Thyroid gland (tissue), 4 donors: ENCODE data around the gene EHD2. TPM values are rescaled to one million over a fixed set of nuclear protein-coding genes. Genes with fewer than 3 reads are reported as not detected.

Experiments
- DNase-seq, 2 donors: peaks; one replicate each; pipeline ENCODE4 v3.0.0-alpha.2; 2019
- H3K27ac ChIP-seq, 3 donors: fragments of 200-600 bp; sonication (generic); 1 replicate in 2 of 3; 2 replicates in 1 of 3; pipeline ENCODE4 v1.5.1; 2016 to 2019; ENCODE audit warnings: mild to moderate bottlenecking in 1 of 3, moderate library complexity in 1 of 3
- H3K27me3 ChIP-seq: fragments of 200-600 bp; sonication (generic); one replicate; pipeline ENCODE4 v1.5.1; 2019
- H3K36me3 ChIP-seq, 2 donors: fragments of 200-600 bp; sonication (generic); one replicate each; pipeline ENCODE4 v1.5.1; 2016 to 2019
- H3K4me1 ChIP-seq, 2 donors: fragments of 200-600 bp; sonication (generic); one replicate each; pipeline ENCODE4 v1.5.1; 2017 to 2019
- H3K4me3 ChIP-seq, 3 donors: fragments of 200-600 bp; sonication (generic); replicated peaks in 1 of 3; 1 replicate in 2 of 3; 2 replicates in 1 of 3; pipeline ENCODE4 v1.5.1; 2016; ENCODE audit warnings: mild to moderate bottlenecking in 1 of 3
- H3K9me3 ChIP-seq: fragments of 200-600 bp; sonication (generic); one replicate; pipeline ENCODE4 v1.5.1; 2017
- CTCF ChIP-seq, 6 experiments: fragments of 200-600 bp in 3 of 6; fragments of 450-650 bp in 3 of 6; sonication (generic) in 3 of 6; IDR thresholded peaks; one replicate each; pipeline ENCODE4 v1.5.1; 2016 to 2019; ENCODE audit warnings: antibody characterized with exemption in 6 of 6, mild to moderate bottlenecking in 2 of 6, inconsistent platforms in 1 of 6, moderate library complexity in 1 of 6
- POLR2A ChIP-seq, 2 donors: fragments of 450-650 bp; IDR thresholded peaks; one replicate each; pipeline ENCODE4 v1.6.1; 2017; ENCODE audit warnings: antibody characterized with exemption in 2 of 2, mild to moderate bottlenecking in 2 of 2, moderate library complexity in 1 of 2
- WGBS, 2 donors: methylation state at CpG; one replicate each; pipeline ENCODE4 v1.1.5; 2017; 5-methylcytosine and 5-hydroxymethylcytosine counted together
- intact Hi-C: fragments of 100-400 bp; cut with DNase I; formaldehyde crosslinking; loops from one replicate; pipeline ENCODE4 v1.15.1; 2023
- total RNA-seq, 4 donors: library from RNA; depleted of rRNA; stranded (reverse); fragments of >200 nt; gene quantifications; one replicate each; pipeline ENCODE4 v1.2.3, GENCODE V29; 2016

The EHD2 gene
- total RNA-seq, 4 donors from 2014 or later = 41.9 to 48.0 (median 44.3) TPM

GRCh38 chr19:47681936-47682335 lies 31.3 kb upstream of the EHD2 start:
- Histone ChIP-seq H3K27ac (no peak overlapping the region), H3K4me3 (no peak overlapping the region), H3K4me1 (no peaks in the 10 kb centered on the region), H3K36me3 (peaks cover 20 to 26% of the 10 kb centered on the region in 2 donors), H3K27me3 (no peaks in the 10 kb centered on the region), H3K9me3 (no peaks in the 10 kb centered on the region)
- whole genome bisulfite sequencing, 2 donors = 92 to 95% methylated on average over 18 to 23 of the region's 23 CpGs
- intact Hi-C loops = no loop called here
- DNase-seq = no peak
- TF ChIP-seq POLR2A (IDR thresholded peaks at IDR 0.05) = no peak

- no peak for DNase-seq
- WGBS, 2 donors = 90% methylated on average over 6 of the region's 6 CpGs
- Histone ChIP-seq H3K4me1 (no peaks in the 10 kb centered on the region), H3K4me3 (no peak overlapping the region), H3K27ac (no peak overlapping the region), H3K27me3 (no peaks in the 10 kb centered on the region), H3K9me3 (no peaks in the 10 kb centered on the region), H3K36me3 (peaks cover 20 to 24% of the 10 kb centered on the region in 2 donors)
- TF ChIP-seq CTCF (IDR thresholded peaks at IDR 0.05) (no peak), POLR2A (IDR thresholded peaks at IDR 0.05) (no peak)
- intact Hi-C loops = no loop called here
Observed at GRCh38 chr19:47682939-47683338, 30.3 kb upstream of the EHD2 start.

GRCh38 chr19:47686679-47687450 lies 26.4 kb upstream of the EHD2 start:
- DNase-seq = no peak
- Histone ChIP-seq H3K4me1 (no peaks in the 10 kb centered on the region), H3K27me3 (no peaks in the 10 kb centered on the region), H3K27ac (no peak overlapping the region), H3K9me3 (no peaks in the 10 kb centered on the region), H3K36me3 (no peaks in the 10 kb centered on the region), H3K4me3 (no peak overlapping the region)
- WGBS, 2 donors = 92% methylated on average over 7 of the region's 7 CpGs
- no peak for TF ChIP-seq CTCF (IDR thresholded peaks at IDR 0.05)
- TF ChIP-seq POLR2A (IDR thresholded peaks at IDR 0.05) = no peak
- intact Hi-C loops = no loop called here

- Histone ChIP-seq H3K9me3 (no peaks in the 10 kb centered on the region), H3K27me3 (no peaks in the 10 kb centered on the region), H3K36me3 (no peaks in the 10 kb centered on the region), H3K27ac (no peak overlapping the region), H3K4me1 (no peaks in the 10 kb centered on the region), H3K4me3 (no peak overlapping the region)
- TF ChIP-seq CTCF (IDR thresholded peaks at IDR 0.05) (no peak), POLR2A (IDR thresholded peaks at IDR 0.05) (no peak)
- intact Hi-C loops = no loop called here
- WGBS, 2 donors = 86% methylated on average over 7 of the region's 7 CpGs
- DNase-seq = no peak
Observed at GRCh38 chr19:47687906-47688305, 25.3 kb upstream of the EHD2 start.

GRCh38 chr19:47691090-47691489 lies 22.1 kb upstream of the EHD2 start:
- WGBS, 2 donors = 95 to 99% methylated on average over 5 of the region's 5 CpGs
- DNase-seq = no peak
- intact Hi-C loops = no loop called here

More at GRCh38 chr19:47691090-47691489, 22.1 kb upstream of the EHD2 start:
- Histone ChIP-seq H3K4me1 (no peaks in the 10 kb centered on the region), H3K4me3 (no peak overlapping the region), H3K27ac (no peak overlapping the region), H3K27me3 (no peaks in the 10 kb centered on the region), H3K9me3 (no peaks in the 10 kb centered on the region), H3K36me3 (no peaks in the 10 kb centered on the region)
- no peak for TF ChIP-seq CTCF (IDR thresholded peaks at IDR 0.05)
- no peak for TF ChIP-seq POLR2A (IDR thresholded peaks at IDR 0.05)
